MCF 10A (cell line): ENCODE measurements around the gene ERC2. TPM values are rescaled to one million over a fixed set of nuclear protein-coding genes. Genes with fewer than 3 reads are reported as not detected.

Experiments
- BruUV-seq: library from RNA; stranded (reverse); fragments of 400-500 nt; replicated peaks from 2 replicates; lab custom pipeline; 2021; lab: Mats Ljungman, UMichigan
- CTCF ChIA-PET: fragments of 300-600 bp; sonication (Branson Sonifier 250); formaldehyde crosslinking; extraction: SDS; loops from one replicate; lab custom pipeline; 2021; ENCODE audit warnings: antibody characterized with exemption, inconsistent platforms; lab: Yijun Ruan, JAX
- POLR2A ChIA-PET: fragments of 300-600, 350-650 bp; sonication (Branson Sonifier 250); formaldehyde crosslinking; extraction: SDS; loops from one replicate; lab custom pipeline; 2020; ENCODE audit warnings: antibody characterized with exemption, inconsistent platforms; lab: Yijun Ruan, JAX
- DNase-seq: peaks from one replicate; pipeline ENCODE4 v3.0.0-alpha.2; 2018; ENCODE audit not compliant: unreplicated experiment
- H3K27ac Mint-ChIP-seq: one replicate; pipeline ENCODE4 v1.8.0; 2022; ENCODE audit warnings: mild to moderate bottlenecking, low read depth, mixed read lengths; ENCODE audit not compliant: unreplicated experiment
- H3K27me3 Mint-ChIP-seq: one replicate; pipeline ENCODE4 v1.8.0; 2022; ENCODE audit warnings: mixed read lengths; ENCODE audit not compliant: insufficient read depth, unreplicated experiment
- H3K36me3 Mint-ChIP-seq: one replicate; pipeline ENCODE4 v1.8.0; 2022; ENCODE audit warnings: mild to moderate bottlenecking, moderate library complexity, mixed read lengths; ENCODE audit not compliant: insufficient read depth, unreplicated experiment
- H3K4me1 Mint-ChIP-seq: one replicate; pipeline ENCODE4 v1.8.0; 2022; ENCODE audit warnings: mixed read lengths; ENCODE audit not compliant: insufficient read depth, unreplicated experiment
- H3K4me3 Mint-ChIP-seq: one replicate; pipeline ENCODE4 v1.8.0; 2022; ENCODE audit warnings: mild to moderate bottlenecking, moderate library complexity, mixed read lengths; ENCODE audit not compliant: unreplicated experiment
- H3K9me3 Mint-ChIP-seq: one replicate; pipeline ENCODE4 v1.8.0; 2022; ENCODE audit warnings: mixed read lengths; ENCODE audit not compliant: unreplicated experiment
- intact Hi-C: fragments of 100-400 bp; cut with micrococcal nuclease; formaldehyde crosslinking; loops from 2 replicates; pipeline ENCODE4 v1.14.1; 2022
- total RNA-seq: library from RNA; stranded (reverse); gene quantifications from 2 replicates; pipeline ENCODE4 v1.2.3, GENCODE V29; 2022
- TF ChIP-seq, protein P1 (sequence below): fragments of 200-600 bp; IDR thresholded peaks from one replicate; pipeline ENCODE4 v1.8.0; 2022; ENCODE audit warnings: antibody characterized with exemption, mild to moderate bottlenecking; ENCODE audit not compliant: unreplicated experiment

ERC2 gene
- total RNA-seq, 1 experiment from 2014 or later, result 0.42 TPM

DNA sequence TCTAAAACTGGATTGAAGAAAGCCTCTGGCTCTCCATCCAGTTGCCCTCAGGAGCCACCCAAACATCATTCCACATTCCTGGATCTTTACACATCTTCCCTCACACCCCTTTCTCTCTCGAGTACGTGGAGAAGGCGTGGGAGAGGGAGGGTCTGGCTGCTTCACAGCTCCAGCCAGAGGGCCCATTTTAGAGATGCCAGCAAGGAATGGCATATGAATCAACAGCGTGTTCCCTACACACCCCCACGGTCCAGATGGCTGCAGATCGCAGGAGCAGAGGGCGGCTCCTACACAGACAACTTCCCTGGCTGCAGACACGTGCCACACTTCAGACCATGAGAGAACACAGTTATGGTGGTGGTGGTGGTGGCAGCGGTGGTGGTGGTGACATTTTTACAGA, 280.1 kb downstream of the ERC2 start:
- H3K4me1 Mint-ChIP-seq, result no peaks in the 10 kb centered on the region
- no peaks in the 10 kb centered on the region for H3K36me3 Mint-ChIP-seq
- H3K9me3 Mint-ChIP-seq, result no peaks in the 10 kb centered on the region
- CTCF ChIA-PET, result no interaction called here
- POLR2A ChIA-PET, result no interaction called here
- no peak overlapping the region for H3K4me3 Mint-ChIP-seq
- H3K27ac Mint-ChIP-seq, result no peak overlapping the region
- TF ChIP-seq, protein P1, sequence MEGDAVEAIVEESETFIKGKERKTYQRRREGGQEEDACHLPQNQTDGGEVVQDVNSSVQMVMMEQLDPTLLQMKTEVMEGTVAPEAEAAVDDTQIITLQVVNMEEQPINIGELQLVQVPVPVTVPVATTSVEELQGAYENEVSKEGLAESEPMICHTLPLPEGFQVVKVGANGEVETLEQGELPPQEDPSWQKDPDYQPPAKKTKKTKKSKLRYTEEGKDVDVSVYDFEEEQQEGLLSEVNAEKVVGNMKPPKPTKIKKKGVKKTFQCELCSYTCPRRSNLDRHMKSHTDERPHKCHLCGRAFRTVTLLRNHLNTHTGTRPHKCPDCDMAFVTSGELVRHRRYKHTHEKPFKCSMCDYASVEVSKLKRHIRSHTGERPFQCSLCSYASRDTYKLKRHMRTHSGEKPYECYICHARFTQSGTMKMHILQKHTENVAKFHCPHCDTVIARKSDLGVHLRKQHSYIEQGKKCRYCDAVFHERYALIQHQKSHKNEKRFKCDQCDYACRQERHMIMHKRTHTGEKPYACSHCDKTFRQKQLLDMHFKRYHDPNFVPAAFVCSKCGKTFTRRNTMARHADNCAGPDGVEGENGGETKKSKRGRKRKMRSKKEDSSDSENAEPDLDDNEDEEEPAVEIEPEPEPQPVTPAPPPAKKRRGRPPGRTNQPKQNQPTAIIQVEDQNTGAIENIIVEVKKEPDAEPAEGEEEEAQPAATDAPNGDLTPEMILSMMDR, result no peak
- no TSS peak for BruUV-seq
- no peak for DNase-seq
- H3K27me3 Mint-ChIP-seq, result no peaks in the 10 kb centered on the region
- intact Hi-C loops, result no loop called here

DNA sequence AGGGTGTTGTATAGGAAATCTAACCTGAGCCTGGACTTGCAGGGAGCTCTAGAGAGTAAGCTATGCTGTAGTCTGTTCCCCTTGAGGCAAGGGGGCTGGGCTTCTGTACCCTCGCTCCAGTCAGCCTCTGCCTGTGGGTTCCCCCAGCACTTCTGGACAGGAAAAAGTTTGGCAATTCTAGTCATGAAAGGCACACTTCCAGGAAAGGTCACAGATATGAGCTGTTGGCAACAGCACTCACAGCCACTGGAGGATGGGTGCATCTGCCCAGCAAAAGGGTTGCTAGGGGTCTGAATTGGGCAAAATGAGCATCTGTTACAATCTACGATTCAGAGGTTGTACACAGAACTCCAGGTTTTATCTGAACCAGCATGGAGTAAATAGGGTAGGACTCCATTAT, 281.2 kb downstream of the ERC2 start:
- BruUV-seq, result no TSS peak
- H3K9me3 Mint-ChIP-seq, result no peaks in the 10 kb centered on the region
- no peak overlapping the region for H3K27ac Mint-ChIP-seq
- no peaks in the 10 kb centered on the region for H3K36me3 Mint-ChIP-seq
- TF ChIP-seq, protein P1, result no peak
- H3K27me3 Mint-ChIP-seq, result no peaks in the 10 kb centered on the region
- no peak for DNase-seq
- no peaks in the 10 kb centered on the region for H3K4me1 Mint-ChIP-seq
- CTCF ChIA-PET, result no interaction called here
- intact Hi-C loops, result no loop called here
- H3K4me3 Mint-ChIP-seq, result no peak overlapping the region
- POLR2A ChIA-PET, result no interaction called here

DNA sequence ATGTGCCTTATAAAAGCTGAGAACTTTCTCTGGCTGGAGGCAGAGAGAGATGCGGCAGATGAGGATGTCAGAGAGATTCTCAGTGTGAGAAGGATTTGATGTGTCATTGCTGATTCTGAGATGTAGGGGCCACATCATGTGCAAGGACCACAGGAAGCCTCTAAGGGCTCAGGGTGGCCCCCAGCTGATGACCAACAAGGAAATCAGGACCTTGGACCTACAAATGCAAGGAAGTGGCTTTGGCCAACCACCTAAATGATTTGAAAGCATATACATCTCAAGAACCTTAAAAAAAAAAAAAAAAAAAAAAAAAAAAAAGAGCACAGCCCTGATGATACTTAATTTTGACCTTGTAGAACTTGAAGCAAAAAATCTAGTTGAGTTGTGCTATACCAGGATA, 282.4 kb downstream of the ERC2 start:
- Mint-ChIP-seq H3K36me3 (no peaks in the 10 kb centered on the region), H3K4me3 (no peak overlapping the region), H3K27me3 (no peaks in the 10 kb centered on the region), H3K9me3 (no peaks in the 10 kb centered on the region), H3K4me1 (no peaks in the 10 kb centered on the region), H3K27ac (no peak overlapping the region)
- no TSS peak for BruUV-seq
- CTCF ChIA-PET, result no interaction called here
- POLR2A ChIA-PET, result no interaction called here
- no peak for DNase-seq
- TF ChIP-seq, protein P1, result no peak
- intact Hi-C loops, result no loop called here

DNA sequence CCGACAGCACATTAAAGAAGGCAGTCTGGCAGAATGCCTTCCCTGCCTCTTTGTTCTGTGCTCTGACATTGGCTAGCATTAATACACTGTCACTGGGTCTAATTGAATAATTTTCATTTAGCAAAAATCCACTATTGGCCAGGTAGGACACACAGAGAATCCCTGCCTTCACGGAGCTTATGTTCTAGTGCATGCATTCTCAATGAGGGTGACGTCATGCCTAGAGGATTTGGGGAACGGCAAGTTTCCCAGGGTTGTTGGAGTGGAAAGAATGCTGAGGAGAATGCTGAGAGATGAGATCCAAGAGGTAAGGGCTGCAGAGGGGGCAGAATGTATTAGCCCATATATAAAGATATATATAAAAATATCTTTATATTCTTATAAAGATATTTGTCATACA, 284.7 kb downstream of the ERC2 start:
- no peak for DNase-seq
- no peaks in the 10 kb centered on the region for H3K36me3 Mint-ChIP-seq
- H3K27me3 Mint-ChIP-seq, result no peaks in the 10 kb centered on the region
- BruUV-seq, result no TSS peak
- TF ChIP-seq, protein P1, result no peak
- POLR2A ChIA-PET, result no interaction called here
- H3K9me3 Mint-ChIP-seq, result peaks cover 7% of the 10 kb centered on the region
- CTCF ChIA-PET, result interaction anchor here (0.7 to 1.2 kb wide), 2 partner anchors 25 to 113 kb away, joined by 3 read pairs; no protein-coding TSS in a partner anchor
- no peaks in the 10 kb centered on the region for H3K4me1 Mint-ChIP-seq
- H3K4me3 Mint-ChIP-seq, result no peak overlapping the region
- intact Hi-C loops, result no loop called here
- no peak overlapping the region for H3K27ac Mint-ChIP-seq
